Measurements from ENCODE around the gene MAD1L1.

DNA sequence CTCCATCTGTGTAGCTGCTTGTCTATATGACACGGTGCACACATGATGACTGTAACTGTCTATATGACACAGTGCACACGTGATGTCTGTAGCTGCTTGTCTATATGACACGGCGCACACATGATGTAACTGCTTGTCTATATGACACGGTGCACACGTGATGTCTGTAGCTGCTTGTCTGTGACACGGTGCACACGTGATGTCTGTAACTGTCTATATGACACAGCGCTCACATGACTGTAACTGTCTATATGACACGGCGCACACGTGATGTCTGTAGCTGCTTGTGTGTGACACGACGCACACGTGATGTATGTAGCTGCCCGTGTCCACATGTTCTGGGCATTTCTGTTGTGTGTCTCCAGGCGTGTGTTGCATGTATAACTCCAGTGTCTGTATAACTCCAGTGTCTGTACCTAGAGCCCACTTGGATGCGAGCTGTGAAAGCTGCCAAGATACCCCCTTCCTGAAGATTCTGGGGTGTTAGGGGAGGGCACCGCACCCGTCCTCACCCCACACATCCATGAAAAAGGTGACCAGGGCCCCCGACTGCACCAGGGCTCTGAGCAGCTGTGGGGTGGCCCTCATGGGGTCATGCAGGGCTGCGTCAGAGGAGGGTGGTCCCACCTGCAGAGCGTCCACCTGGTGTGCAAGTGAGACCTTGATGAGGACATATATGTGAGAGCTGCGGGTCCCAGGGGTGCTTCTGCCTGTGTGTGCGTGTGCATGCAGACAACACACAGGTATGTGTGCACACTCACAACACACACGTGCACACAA is 424.7 kb downstream of the MAD1L1 start:
- TF ChIP-seq, protein P1, sequence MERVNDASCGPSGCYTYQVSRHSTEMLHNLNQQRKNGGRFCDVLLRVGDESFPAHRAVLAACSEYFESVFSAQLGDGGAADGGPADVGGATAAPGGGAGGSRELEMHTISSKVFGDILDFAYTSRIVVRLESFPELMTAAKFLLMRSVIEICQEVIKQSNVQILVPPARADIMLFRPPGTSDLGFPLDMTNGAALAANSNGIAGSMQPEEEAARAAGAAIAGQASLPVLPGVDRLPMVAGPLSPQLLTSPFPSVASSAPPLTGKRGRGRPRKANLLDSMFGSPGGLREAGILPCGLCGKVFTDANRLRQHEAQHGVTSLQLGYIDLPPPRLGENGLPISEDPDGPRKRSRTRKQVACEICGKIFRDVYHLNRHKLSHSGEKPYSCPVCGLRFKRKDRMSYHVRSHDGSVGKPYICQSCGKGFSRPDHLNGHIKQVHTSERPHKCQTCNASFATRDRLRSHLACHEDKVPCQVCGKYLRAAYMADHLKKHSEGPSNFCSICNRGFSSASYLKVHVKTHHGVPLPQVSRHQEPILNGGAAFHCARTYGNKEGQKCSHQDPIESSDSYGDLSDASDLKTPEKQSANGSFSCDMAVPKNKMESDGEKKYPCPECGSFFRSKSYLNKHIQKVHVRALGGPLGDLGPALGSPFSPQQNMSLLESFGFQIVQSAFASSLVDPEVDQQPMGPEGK (CRISPR knock-in tag; IDR thresholded peaks at IDR 0.05; ENCODE audit: borderline replicate concordance) = no peak
- TF ChIP-seq ARNTL (CRISPR knock-in tag; IDR thresholded peaks at IDR 0.05; ENCODE audit: borderline replicate concordance, low read depth) = no peak
- TF ChIP-seq, protein P2, sequence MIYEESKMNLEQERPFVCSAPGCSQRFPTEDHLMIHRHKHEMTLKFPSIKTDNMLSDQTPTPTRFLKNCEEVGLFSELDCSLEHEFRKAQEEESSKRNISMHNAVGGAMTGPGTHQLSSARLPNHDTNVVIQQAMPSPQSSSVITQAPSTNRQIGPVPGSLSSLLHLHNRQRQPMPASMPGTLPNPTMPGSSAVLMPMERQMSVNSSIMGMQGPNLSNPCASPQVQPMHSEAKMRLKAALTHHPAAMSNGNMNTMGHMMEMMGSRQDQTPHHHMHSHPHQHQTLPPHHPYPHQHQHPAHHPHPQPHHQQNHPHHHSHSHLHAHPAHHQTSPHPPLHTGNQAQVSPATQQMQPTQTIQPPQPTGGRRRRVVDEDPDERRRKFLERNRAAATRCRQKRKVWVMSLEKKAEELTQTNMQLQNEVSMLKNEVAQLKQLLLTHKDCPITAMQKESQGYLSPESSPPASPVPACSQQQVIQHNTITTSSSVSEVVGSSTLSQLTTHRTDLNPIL (CRISPR knock-in tag; IDR thresholded peaks at IDR 0.05; ENCODE audit: low read depth) = no peak
- TF ChIP-seq RARB (CRISPR knock-in tag; IDR thresholded peaks at IDR 0.05) = no peak
- TF ChIP-seq, protein P3, sequence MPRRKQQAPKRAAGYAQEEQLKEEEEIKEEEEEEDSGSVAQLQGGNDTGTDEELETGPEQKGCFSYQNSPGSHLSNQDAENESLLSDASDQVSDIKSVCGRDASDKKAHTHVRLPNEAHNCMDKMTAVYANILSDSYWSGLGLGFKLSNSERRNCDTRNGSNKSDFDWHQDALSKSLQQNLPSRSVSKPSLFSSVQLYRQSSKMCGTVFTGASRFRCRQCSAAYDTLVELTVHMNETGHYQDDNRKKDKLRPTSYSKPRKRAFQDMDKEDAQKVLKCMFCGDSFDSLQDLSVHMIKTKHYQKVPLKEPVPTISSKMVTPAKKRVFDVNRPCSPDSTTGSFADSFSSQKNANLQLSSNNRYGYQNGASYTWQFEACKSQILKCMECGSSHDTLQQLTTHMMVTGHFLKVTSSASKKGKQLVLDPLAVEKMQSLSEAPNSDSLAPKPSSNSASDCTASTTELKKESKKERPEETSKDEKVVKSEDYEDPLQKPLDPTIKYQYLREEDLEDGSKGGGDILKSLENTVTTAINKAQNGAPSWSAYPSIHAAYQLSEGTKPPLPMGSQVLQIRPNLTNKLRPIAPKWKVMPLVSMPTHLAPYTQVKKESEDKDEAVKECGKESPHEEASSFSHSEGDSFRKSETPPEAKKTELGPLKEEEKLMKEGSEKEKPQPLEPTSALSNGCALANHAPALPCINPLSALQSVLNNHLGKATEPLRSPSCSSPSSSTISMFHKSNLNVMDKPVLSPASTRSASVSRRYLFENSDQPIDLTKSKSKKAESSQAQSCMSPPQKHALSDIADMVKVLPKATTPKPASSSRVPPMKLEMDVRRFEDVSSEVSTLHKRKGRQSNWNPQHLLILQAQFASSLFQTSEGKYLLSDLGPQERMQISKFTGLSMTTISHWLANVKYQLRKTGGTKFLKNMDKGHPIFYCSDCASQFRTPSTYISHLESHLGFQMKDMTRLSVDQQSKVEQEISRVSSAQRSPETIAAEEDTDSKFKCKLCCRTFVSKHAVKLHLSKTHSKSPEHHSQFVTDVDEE (CRISPR knock-in tag; IDR thresholded peaks at IDR 0.05) = no peak
- TF ChIP-seq, protein P4, sequence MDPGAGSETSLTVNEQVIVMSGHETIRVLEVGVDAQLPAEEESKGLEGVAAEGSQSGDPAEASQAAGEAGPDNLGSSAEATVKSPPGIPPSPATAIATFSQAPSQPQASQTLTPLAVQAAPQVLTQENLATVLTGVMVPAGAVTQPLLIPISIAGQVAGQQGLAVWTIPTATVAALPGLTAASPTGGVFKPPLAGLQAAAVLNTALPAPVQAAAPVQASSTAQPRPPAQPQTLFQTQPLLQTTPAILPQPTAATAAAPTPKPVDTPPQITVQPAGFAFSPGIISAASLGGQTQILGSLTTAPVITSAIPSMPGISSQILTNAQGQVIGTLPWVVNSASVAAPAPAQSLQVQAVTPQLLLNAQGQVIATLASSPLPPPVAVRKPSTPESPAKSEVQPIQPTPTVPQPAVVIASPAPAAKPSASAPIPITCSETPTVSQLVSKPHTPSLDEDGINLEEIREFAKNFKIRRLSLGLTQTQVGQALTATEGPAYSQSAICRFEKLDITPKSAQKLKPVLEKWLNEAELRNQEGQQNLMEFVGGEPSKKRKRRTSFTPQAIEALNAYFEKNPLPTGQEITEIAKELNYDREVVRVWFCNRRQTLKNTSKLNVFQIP (CRISPR knock-in tag; IDR thresholded peaks at IDR 0.05; ENCODE audit: borderline replicate concordance, low read depth) = no peak
- TF ChIP-seq ZC3H10 (CRISPR knock-in tag; IDR thresholded peaks at IDR 0.05) = no peak
- no peak for TF ChIP-seq ZNF8 (CRISPR knock-in tag; IDR thresholded peaks at IDR 0.05)
- no peak for TF ChIP-seq ESRRG (CRISPR knock-in tag; IDR thresholded peaks at IDR 0.05)

All from SK-N-SH treated with all-trans-retinoic acid at 6 μM for 48 hours (cell line).